ENCODE measurements around the gene SNPH.

Gene SNPH

DNA sequence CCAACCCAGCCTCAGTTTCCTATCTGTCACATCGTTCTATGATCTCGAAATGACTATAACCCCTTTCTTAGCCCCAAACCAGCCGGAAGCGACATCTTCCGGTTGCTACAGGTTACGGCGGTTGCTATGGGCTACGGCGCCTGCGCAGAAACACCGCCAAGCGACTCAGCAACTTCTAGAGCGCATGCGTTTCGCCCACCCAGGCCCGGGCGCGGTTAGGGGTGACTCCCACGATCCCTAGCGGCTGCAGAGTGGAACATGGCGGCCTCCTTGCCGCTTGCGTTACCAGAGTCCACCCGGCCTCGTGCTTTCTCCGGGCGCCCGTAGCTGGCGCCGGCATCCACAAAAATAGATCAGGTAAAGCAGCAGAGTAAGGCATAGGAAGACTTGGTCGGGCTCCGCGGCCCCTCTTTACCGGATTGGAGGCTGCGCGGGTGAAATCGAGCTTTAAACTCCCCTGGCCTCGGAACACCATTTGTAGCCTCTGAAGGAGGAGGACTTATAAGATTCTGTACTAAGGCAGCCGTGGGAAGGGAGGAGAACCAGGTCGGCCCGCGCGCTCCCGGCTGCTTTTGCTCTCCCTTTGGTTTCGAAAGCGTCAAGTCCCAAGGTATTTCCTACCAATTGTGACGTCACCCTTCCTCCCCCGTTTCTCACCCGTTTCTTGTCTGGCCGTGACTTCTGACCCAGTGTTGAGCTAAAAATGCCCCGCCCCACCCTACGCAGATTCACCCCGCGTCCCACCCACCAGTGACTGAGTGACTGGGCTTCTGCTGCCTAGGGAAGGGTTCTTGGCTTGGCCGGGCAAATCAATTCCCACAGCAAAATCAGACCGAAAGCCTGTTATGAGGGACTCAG is 59.3 kb downstream of the SNPH start:
- peak; percentile 99 for DNase-seq

DNA sequence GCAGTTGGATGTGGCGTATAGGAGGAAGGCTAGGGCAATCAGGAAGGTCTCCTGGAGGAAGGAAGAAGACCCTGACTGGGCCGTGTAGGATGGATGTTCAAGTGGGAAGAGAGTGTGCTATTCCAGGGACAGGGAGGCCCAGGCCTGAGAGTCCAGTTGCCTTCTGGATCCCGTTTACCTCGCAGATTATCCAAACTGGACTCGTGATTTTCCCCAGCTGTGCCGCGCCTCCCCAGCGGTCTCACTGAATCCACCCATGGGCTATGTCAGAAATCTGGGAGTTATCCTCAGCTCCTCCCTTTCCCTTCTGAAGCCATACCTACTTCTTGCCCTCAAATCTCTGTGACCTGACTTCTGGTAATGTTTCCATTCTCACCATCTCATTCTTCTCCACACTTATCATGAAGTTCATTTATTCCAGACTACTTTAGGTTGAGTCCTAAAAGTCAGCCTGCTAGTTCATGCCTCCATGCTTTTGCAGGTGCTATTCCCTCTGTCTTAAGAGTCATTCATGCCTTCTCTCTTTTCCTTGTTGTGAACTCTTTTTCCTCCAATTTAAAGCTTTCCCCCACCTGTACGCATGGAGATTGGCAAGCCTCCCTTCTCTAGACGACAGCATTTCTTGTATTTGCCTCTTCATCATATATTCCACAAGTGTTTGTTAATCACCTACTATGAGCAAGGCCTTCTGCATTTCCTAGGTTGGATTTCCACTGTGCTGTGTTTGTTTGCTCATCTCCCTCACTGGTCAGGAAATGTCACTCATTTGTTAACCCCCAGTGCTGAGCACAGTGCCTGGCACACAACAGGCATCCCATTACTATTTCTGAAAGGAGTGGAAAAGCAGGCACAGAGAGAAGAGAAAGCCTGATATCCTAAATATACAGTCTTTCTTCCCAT is 60.2 kb downstream of the SNPH start:
- DNase-seq: no peak

DNA sequence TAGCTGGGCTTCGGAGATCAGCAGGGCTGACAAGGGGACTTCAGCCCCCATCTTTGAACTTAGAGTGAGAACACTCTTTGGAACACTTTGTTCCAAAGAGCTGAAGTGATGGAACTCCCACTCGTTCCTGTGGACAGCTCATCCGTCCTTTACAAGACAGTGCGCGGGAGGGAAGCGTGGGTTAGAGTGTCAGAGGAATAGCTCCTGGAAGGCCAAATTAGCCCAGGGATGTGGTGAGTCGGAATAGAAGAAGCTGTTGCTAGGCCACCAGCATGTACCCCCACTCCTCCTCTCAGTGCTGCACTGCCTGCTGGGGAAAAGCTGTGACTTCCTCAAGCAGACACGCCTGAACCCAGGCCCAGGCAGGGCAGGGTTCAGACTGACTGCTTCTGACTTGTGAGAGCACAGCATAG is 61.2 kb downstream of the SNPH start:
- DNase-seq: no peak

DNA sequence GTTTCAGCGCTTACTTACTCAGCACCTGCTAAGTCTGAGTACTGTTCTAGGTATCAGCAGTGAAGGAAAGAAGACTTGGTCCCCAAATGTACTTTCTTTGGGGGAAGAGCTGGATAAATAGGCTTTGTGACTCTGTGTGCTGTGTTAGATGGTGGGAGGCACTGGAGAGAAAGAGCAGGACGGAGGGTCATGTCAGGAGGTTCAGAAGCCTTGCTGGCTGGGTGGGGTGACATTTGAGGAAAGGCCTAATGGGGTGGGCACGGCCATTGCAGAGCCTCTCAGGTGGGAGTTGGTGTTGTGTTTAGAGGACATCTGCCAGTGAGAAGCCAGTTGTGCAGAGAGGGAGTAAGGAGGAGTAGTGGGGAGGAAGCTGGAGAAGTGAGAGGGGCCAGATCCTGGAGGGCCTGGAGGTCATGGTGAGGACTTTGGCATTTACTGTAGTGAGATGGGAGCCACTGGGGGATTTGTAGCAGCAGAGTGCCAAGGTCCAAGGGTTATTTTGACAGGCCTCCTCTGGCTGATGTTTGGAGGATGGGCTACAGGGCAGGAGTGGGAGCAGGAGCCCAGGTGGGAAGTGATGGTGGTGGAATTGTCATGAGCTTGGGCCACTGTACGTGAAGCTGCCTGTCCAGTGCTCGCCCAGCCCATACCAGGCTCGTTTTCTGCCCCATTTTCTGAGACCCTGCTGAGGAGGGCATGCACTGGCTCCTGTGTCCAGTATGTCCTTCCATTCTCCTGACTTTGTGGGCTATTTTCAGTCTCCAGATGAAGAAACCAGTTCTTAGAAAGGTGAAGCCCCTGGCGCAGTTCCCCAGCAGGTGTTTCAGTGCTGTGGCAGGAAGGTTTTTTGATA is 62.0 kb downstream of the SNPH start:
- no peak for DNase-seq

DNA sequence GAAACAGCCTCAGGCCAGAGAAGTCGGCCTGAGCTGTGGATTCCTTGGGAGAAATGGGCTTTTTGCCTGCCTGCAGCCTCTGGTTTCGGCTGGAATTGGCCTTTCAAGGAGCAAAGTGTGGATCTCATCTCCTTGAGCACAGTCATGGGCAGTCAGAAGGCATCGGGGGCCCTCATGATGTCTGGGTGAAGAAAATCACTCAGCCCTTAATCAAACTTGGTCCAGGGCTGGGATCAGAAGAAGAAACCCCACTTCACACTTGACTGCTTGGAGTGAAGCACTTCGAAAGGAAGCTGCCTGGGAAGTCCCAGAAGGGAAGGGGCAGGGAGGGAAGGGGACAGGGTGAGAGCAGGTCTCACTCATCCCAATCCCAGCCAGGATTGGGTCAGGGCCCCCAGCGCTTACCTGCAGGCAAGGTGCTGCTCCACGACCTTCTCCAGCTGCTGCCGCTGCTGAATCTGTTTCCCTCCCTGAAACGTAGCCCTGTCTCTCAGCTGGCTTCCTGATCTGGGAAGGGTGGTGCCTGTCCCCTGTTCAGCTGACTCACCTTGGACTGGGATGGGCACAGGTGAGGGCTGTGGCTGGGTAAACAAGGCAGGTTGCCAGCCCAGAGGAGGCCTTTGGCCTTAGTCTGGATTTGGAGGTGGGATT is 62.7 kb downstream of the SNPH start, which contains the start of gene SDCBP2:
TSS of gene SDCBP2 (minus strand) at position 460 of the 651 bp plus-strand sequence. CDS start 8,723 bp downstream, outside the sequence.
- DNase-seq: no peak

DNA sequence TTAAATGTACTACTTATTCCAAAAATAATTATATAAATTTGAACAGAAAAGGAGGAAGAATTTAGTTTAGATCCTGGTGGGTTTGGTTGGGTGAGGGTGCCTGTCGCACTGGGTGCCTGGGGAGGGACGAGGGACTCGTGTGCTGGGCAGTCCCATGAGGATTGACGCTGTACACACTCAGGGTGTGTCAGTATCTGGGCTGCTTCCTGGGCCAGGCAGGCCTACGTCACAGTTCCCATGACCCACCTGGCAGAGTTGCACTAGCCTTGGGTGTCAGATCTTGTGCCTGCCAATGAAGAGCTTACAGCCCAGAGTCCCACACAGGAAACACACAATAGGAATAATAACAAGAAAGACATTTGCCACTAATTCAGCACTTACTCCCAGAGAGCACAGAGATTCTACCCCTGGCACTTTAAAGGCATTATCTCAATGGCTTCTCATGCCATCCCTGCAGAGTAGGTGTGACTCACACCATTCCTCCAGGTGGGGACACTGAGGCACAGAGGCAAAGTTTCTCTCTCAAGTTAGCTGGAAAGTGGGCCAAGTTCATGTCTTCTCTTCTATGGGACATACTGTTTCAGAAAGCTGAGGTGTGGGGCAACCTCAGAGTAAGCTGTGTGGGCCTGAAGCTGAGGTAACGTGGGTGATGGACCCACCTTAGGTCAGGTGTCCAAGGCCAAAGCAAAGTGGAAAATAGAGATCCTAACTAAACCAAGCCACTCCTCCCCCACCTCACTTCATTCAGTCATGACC is 64.2 kb downstream of the SNPH start:
- DNase-seq: no peak

DNA sequence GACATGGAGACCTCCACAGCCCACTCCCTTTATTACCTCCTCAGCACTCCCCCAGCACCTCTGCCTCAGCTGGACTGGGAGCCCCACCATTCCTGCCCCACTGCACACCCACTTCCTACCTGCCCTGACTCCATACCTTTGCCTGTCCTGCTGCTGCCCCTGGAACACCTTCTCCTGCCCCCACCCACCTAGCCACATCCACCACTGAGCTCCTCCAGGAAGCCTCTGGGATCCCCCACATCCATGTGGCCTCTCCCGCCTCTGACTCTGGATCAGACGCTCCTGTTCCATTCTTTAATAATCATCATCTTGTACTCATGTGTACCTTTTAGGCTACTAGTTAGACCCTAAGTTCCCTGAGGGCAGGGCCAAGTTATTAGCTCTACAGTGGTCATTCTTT is 65.0 kb downstream of the SNPH start:
- no peak for DNase-seq

DNA sequence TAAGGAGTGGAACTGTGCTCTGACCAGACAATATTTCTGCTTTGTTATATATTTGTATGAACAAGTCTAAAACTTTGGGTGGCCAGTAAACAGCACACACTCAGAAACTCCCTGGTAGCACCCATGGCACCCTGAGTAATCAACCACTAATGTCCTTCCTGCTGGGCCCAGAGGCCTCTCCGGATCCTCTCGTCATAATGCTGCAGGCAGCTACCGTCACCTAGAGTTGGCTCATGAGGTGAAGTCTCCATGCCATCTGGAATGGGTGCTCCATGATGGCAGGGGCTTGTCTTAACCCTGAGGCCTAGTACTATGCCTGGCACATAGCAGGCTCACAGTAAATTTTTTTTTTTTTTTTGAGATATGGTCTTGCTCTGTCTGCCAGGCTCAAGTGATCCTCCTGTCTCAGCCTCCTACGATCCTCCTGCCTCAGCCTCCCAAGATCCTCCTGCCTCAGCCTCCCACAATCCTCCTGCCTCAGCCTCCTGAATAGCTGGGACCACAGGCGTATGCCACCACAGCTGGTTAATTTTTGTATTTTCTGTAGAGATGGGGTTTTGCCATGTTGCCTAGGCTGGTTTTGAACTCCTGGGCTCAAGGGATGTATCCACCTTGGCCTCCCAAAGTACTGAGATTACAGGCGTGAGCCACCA is 65.8 kb downstream of the SNPH start:
- no peak for DNase-seq

DNA sequence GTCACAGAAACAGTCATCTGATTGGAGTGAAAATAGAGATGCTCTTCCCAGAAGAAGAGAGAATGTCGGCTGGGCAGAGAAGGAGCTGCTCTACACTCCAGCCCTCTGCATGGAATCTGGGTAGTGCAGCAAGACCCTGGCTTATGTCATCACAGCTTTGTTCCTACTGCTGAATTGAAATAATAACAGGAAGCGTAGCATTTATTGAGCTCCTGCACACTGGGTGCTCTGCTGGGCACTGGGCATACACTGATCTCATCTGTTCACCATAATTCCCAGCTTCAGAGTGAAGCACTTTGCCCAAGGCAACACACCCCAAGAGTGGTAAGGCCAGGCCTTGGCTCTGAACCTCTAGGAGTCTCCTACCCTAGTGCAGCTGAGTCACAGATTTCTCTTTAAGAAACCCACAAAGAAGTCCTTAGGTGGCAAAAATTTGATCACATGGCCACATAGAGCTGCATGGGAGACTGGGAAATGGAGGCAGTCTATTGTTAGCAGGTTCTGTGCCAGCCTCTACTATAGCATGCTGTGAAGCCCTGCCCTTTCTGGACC is 66.7 kb downstream of the SNPH start:
- DNase-seq: no peak

DNA sequence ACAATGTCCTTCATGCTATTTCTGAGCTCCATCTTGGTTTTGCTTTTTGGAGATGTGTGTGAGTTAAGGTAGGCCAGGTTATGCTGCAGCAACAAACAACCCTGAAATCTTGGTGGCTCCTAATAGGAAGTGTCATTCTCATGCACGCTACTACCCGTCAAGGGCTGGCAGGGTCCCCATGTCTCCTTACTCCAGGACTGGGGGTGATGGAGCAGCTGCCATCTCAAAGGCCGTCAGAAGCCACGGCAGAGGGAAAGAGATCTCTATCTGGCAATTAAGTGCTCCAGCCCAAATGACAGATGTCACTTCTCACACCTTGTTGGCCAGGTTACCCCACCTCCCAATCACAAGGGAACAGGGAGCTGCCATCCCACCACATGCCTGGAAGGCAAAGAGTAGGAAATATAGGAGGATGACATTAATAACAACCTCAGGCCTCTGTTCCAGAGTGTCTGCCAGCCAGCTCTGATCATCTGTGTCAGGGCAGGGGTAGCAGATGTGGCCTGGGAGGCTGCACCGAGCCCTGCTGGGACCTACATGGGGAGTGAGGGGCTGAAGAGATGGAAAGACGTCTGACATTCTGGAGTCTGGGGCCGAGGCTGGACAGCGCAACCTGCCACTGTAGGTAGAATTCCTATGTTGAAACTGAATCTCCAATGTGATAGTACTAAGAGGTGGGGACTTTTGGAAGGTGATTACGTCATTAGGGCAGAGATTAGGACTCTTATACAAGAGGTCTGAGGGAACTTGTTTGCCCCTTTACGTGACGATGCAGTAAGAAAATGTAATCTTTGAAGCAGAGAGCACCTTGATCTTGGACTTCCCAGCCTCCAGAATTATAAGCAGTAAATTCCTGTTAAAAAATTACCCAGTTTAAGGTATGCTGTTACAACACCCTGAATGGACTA is 67.6 kb downstream of the SNPH start:
- DNase-seq: no peak

DNA sequence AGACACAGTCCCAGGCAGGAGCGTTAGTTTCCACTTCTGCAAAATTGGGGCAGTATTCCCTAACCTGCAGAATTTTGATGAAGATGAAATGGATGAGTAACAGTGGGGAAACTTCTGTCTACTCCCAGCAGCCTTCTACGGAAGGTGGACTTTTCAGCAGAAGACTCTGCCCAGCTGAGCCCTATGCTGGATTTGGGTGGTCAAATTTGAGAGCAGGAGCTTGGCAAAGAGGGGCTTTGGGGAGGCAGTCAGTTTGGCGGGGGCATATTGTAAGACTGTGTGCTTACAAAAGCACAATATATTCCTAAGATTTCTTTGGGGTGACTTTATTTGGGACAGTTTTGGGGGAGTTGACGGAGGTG is 68.3 kb downstream of the SNPH start:
- no peak for DNase-seq

DNA sequence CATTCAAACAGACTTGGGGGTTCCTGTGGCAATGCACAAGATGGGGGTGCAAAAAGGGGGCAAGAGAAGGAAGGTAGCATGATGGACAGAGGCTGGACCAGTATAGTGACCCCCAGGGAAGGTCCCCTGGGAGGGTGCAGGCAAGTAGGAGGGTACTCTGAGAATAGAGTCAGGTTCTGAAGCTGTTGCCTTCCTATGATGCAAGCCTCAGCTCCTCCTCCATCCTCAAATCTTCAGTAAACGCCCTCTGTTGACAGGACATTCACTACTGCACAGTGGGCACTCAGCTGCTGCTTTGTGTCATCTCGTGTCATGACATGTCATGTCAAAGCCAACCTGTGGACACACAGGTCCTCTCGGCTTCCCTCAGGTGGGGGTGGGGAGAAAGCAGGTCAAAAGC is 68.7 kb downstream of the SNPH start:
- DNase-seq: no peak

DNA sequence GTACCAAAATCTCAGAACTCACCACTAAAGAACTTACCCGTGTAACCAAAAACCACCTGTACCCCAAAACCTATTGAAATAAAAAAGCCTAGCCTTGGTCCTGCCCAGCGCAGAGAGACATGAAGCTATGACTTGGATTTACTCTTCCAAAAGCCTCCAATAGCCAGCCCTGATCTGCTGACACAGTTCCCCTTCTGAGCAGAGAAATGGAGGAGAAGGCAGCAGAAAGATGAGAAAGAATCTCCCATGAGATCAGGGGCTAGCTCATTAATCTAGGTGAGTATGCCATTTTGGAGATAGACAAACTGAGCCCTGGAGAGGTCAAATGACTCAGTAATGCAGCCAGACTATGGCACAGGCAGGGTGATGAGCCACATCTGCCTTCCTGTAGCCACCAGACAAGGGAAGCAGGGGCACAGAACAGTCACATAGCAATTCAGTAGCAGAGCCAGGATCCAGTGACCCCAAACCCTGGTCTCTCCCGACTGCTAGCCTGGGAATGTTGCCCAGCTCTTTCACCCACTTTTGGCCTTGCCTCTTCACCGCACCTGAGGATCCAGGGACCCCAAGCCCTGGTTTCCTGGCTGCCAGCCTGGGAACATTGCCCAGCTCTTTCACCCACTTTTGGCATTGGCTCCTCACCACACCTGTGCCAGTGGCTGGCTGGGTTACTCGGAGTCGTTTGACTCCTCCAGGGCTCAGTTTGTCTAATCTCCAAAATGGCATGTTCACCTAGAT is 70.0 kb downstream of the SNPH start:
- no peak for DNase-seq

DNA sequence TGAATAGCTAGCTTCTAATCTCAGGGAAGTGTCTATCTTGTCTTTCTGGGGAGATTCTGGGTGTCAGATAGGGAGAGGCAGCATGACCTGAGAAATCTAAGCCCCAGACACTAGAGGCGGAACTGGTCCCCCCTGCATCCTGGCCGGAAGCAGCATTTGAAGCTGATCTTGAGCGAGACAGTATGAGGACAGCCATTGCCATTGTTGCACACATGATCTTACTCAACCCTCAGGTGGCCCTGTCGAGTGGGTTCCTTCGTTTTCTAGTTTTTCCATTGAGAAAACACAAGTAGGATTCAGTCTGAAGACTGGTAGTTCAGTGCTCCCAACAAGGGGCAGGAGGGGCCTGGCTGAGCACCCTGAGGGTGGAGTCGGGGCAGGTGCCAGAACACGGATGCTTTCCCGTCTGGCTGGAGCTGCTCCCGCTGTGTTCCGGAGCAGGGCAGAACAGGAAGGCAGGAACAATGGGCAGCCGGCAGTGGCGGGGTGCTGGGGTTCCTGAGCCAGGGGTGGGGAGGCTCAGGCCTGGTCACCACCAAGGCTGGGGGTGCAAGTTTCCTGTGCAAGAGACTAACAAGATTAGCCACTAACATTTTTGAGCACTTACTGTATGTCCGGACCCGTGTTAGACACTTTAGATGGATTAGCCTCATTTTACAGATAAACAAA is 70.7 kb downstream of the SNPH start:
- DNase-seq: peak; percentile 47

DNA sequence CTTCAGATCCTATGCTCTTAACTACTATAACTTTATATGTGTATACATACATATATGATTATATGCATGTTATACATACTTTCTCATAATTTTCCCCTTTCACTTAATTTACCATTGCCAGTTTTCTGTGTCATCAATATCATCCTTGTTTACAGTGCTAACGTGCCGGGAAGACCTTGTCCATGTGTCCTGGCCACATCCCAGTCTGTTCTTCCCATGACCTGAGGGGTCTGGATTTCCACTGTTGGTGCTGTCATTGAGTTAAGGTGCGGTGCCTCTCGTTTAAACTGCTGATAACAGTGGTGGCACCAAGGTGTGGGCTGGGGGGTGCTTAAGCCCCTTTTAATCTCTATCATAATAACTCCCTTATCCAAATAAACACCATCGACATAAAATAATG is 71.3 kb downstream of the SNPH start:
- no peak for DNase-seq

DNA sequence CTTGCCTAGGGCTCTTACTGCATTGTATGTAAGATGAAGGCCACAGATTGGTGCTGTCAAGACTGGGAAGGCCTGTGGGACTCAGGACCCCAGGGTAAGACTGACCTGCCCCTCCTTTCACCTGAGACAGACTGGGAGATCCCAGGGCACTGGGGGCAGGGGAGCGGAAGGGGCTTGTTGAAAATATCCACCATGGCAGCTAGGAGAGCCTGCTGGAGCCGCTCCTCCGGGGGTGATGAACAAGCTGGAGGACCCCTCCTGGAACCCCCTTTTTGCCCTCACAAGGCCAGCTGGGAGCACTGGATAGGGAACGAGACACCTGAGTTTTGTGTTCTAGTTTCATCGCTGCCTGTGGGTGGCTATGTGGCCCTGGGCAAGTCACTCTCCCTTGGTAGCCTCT is 72.0 kb downstream of the SNPH start:
- DNase-seq: no peak

DNA sequence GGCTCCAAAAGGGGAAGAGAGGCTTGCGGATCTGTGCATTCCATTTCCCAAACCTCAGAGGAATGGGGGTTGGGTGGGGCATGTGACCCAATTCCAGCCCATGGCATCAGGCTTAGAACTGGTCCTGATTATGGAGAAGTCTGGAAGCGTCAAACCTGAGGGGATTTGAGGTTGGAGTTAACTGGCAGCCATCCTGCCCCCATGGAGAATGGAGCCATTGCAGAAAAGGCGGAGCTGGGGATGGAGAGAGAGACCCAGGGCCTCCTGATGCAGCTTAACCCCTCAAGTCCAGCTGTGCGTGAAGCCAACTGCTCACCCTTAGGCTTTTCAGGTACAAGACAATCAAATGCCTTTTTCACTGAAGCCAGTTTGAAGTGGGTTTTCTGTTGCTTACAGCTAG is 72.7 kb downstream of the SNPH start:
- DNase-seq: no peak

DNA sequence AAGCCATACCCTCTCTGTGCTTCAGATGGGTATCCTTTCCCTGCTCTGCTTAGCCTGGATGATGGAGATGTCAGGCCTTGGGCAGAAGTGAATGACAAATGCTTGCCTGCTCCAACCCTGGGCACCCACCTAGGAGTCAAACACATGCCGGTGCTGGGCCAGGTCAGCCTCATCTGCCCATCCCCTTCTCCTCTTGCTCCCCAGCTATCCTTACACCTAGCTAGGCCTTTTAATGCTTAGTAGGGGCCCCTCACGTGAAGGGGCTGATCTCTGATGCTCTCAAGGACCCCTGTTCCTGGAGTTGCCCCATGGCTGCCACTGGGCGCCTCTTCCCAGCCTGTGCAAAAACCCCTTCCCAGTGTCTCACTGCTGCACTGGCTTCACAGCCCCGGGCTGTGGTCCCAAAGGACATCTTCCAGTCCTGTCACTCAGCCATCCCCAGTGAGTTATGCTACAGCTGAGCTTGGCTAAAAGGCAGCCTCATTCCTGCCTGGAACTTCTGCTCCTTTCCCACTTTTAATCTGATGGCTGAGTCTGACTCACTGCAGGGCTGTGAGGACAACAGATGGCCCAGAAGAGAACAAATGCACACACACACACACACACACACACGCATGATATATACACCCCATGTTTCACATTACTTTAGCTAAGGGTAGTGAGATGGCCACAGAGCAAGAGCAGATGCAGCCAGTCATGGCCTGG is 75.6 kb downstream of the SNPH start:
- DNase-seq: no peak
